Measurements from ENCODE around the gene DRAM1.

Gene DRAM1

DNA sequence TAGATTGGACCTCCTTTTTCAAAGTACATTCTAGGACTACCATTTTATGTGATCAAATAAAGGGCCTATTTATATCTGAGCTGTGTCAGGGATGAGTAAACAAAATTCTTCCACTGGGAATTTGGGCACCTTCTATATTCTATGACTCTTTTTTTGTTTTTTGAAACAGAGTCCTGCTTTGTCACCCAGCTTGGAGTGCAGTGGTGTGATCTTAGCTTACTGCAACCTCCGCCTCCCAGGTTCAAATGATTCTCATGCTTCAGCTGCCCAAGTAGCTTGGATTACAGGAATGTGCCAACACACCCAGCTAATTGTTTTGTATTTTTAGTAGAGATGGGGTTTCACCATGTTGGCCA, 64.8 kb downstream of the DRAM1 start:
- DNase-seq: no peak

DNA sequence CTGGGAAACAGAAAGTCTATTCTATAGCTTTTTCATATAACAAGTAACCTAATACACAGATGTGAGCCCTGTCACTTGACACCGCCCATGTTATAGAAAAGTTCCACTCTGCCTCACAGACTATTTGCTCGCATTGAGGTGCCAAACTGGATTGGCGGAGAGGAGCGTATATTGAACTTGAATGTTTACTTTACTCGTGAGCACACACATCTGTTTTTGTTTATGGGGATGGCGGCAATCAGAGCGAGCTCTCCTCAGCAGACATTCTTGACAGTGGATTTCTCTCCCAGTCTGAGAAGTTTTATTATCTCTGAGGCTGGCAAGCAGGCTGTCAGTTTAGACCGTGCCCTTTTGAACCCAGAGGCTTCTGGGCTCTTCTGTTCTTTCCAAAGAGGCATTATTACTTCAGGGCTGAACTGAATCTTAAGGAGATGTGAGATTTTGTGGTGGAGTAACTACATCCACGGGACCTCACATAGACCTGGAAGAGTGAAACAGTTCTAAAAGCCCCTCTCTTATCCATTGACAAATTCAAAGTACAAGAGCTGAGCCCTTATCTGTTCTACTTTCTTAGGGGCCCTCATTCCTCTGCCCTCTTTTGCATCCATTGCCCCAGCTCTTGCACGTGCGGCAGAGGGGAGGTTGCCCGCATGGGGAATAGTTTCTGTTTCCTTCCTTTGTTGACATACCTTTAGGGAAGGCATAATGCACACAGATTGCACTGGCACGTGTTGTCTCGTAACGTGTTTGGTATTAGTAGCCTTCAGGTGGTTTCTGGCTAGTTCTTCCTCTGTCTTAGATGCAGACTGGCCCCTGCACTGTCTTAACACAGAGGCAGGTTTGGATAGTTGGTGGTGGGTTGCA, 68.2 kb downstream of the DRAM1 start:
- peak; percentile 19 for DNase-seq

DNA sequence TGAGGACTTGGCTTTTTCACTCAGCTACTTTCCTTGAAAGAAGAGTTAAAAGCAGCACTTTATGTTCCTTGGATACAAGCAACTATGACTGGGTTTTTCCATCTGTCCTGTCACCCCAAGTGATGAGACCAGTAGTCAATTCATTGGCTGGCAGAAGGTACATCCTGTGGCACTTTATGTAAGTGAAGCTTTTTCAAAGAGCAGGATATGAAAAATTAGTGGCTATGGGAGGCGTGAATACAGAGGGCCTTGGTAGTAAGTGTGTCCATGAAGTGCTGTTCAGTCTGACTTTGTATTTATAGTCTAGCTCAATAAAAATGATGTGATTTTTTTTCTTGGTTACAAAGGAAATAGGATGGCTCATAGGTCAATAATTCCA, 68.8 kb downstream of the DRAM1 start:
- DNase-seq: no peak

DNA sequence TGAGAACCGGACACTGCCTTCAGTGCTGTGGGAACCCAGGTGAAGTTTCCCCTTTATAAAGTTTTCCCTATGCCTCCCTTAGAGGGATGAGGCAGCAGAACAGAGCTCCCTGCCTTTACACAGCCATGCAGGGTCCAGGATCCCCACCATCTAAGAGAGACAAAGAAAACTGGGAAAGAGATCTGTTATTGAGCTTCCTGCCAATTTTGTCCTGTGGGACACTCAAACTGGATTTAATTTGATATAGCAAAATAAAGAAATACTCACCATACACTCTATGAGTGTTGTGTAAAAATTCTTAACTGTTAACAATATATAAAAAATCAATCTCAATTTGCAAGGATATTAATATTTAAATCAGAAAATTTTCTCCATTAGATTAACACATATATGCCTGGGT, 69.9 kb downstream of the DRAM1 start:
- DNase-seq: no peak

DNA sequence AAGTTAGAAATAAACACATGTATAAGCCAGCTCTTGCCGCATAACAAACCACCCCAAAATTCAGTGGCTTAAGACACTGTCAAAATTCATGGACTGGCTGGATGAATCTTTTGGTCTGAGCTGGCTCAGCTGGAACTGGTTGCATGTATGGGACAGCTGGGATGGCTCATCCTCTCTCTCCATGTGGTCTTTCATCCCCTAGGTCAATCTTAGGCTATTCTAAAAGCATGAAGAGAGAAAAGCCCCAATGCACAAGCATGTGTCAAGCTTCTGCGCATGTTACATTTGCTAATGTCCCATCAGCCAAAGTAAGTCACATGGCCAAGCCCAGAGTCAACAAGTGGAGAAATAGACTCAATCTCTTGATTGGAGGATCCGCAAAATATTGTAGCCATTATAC, 71.0 kb downstream of the DRAM1 start:
- DNase-seq: no peak

DNA sequence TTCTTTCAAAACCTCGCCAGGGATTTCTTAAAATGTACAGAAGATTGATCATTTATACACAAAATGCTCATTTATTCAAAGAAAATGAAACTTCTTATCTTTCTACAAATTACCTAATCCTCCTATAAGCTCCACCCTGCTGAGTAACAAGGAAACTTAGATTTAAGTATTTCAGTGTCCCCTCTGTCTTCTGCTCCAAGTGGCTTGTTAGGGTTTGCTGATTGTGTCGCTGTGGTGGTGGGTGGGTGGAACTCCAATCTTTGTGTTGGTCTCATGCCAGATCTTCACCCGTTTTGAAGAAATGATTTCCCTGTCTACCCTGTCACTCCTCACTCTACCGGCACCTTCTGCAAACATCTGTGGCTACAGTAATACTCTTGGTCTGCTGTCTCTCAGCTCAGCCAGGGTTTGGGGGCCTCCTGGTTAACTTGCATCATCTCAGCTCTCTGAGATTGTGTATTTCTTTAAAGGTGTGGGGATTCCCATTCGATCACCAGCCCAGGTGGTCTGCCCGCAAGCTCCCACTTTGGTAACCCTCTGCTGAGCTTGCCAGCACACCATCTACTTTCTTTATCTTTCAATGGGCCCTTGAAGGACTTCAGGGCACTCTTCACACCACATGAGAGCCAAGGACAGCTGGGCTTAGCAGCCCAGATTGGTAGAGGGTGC, 73.8 kb downstream of the DRAM1 start:
- no peak for DNase-seq

DNA sequence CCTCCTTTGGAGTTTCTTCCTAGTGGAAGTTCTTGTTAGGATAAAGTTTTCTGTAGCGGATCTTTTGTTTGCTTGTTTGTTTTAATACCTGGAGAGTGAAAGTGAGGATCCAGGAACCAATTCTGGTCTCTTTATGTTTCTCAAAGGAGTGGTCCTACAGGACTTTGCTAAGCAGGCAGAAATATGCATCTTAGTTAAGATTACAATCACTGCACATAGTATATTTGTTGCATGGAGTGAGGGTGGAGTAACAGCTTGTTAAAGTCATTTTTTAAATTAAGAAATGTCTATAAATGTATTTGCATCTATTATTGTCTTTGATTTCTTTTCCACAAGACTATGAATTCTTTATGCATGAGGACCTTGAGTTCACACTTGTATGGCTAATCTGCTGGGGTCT, 76.7 kb downstream of the DRAM1 start:
- no peak for DNase-seq

DNA sequence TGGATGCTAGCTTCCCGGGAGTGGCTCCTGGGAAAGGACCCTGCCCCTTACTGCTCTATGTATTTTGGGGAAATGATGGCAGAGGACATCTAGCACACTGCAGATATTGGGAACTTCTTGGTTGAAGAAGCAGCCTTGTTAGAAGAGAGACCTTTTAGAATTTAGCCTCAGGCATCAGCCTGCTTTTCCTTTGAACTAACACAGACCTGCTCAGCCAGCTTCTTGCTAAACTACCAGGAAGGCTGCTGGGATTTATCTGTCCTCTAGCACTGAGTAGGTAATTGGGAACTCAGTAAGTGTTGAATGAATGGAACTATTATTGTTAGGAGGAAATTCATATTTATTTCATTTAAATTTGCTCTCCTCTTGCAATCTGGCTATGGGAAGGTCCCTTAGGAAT, 77.3 kb downstream of the DRAM1 start:
- no peak for DNase-seq

DNA sequence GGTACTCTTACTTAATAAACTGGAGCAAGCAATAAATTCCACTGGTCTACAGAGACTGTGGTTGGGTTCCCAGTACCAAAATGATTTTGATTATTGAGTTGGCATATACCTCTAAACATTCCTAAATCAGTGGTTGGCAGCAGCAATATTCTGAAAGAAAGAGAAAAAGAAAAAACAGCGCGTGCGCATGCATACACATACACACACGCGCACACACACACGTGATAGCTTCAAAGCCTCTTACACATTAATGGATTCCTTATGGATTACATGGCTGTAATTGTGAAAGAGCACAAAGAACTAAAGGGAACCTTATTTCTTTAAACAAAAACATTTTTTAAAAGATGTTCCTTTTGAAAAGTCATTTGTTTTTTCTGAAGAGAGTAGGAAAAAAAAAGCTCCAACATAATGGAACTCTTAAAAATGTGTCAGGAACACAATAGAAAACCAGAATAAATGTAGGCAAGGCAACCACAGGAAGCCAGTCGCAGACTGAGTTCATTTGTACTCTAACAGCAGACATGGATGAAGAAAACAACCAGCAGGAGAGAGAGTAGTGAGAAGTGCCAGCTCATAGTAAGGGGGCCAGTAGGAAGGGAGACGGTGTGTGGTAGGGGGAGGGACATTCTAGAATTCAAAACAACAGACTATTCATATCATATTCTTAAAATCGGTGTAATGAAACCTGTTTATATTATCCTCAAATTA, 80.0 kb downstream of the DRAM1 start:
- DNase-seq: no peak

DNA sequence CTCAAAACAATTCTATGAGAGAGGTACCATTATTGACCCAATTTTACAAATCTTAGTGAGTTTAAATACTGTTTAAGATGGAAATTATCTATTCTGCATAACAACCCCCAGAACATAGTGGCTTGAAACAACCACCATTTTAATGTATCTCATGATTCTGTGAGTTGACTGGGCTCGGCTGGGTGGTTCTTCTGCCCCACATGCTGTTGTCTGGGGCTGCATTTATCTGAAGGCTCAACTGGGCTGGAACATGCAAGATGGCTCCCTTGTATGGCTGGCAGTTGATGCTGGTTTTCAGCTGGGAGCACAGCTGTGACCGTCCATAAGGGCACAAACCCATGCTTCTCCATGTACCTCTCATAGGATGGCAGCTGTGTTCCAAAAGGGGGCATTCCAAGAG, 82.2 kb downstream of the DRAM1 start:
- DNase-seq: no peak

DNA sequence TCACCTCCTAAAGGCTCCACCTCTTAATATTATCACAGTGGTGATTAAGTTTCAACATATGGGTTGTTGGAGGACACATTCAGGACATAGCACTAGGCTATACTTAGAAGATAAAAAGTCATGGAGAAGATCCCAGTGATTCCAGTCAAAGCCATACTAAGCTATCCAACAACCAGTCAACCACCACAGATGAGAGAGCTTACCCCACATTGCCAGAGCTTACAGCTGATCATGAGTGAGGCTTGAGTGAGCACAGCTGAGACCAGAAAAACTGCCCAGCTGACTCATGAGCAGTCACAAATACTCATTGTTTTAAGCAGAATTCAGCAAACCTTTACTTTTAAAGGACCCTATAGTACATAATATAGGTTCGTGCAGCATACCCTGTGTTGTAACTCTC, 85.1 kb downstream of the DRAM1 start:
- DNase-seq: peak; percentile 24

DNA sequence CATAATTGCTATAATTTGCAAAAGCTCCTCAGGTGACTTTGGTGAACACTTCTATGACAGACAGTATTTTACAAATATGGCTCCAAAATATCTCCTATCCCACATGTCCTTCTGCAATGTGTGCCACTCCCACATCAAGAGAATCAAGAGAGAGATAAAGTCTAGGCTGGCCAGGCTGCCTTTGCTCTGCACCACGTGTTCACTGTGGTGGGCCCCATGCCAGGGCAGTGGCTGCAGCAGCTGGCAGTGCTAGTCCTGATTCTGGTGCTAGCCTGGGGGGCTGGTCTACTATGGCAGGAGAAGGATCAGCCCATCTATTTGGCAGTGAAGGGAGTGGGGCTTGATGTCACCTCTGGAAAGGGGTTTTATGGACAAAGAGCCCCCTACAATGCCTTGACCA, 86.3 kb downstream of the DRAM1 start:
- DNase-seq: no peak

DNA sequence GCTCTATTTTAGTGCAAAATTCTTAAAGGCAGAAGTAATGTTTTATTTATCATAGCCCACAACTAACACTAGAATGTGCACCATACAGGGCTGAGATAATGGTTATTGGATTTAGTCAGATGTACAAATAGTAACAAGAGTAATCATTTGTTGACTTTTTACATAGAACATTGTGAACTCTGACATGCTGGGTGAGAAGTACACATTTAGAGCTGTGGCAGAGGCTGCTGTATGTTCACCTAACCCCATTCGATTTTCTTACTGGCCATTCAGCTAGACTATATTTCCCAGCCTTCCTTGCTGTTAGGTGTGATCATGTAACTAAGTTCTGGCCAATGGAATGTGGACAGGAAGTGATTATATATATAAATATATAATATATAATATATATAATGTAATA, 89.1 kb downstream of the DRAM1 start:
- no peak for DNase-seq

DNA sequence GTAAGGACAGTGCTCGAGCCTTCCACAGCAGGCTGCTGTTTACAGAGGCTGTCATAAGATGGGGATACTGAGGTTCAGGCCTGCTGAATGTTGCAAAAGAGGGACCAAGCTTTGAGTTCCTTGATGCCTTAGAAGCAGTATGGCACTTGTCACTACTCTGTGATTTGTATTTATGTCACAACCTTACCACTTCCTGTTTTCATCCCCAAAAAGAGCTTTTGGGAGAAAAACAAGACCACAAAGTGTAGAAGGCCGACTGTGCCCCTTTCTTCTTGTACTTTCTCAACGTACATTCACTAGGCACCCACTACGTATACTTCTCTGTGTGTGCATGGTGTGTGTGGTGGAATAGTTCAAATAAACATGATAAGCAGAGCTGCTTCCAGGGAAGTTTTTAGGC, 90.1 kb downstream of the DRAM1 start:
- no peak for DNase-seq

DNA sequence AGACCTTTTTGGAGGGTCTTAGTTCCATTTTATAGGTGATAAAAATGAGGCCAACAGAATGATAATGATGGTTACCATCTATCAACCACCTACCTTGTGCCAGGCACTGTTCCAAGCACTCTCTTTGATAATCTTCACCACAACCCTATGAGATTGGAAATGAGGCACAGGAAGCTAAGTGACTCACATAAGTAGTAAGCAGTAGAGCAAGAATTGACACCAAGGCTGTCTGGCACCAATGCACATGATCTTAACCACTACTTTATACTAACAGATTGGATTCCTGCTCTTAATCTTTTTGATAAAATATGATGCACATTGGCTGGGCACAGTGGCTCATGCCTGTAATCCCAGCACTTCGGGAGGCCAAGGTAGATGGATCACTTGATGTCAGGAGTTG, 91.4 kb downstream of the DRAM1 start:
- no peak for DNase-seq
